ENCODE measurements around the gene C2.

C2 gene

GRCh38 chr6:31948753-31949413, 21.4 kb downstream of the C2 start:
- FAIRE-seq, result no peak
- TF ChIP-seq POLR2AphosphoS5 (IDR thresholded peaks at IDR 0.05; ENCODE audit: low read depth, low read length) (no peak), TAF1 (IDR thresholded peaks at IDR 0.05; ENCODE audit: borderline replicate concordance, low read depth, low read length) (no peak), POLR2A (IDR thresholded peaks at IDR 0.05; ENCODE audit: low read depth, low read length) (0 out of 2 replicates have a peak, but pooled peaks have one; percentile 32)
- DNase-seq (ENCODE audit: insufficient read length), result no peak

- no peak for TF ChIP-seq TAF1 (IDR thresholded peaks at IDR 0.05; ENCODE audit: borderline replicate concordance, low read depth, low read length)
- DNase-seq (ENCODE audit: insufficient read length) (no peak), FAIRE-seq (no peak)
Measured at GRCh38 chr6:31949926-31950548, 22.5 kb downstream of the C2 start.

GRCh38 chr6:31952140-31952805, 24.8 kb downstream of the C2 start:
- FAIRE-seq (no peak), DNase-seq (ENCODE audit: insufficient read length) (no peak)
- no peak for TF ChIP-seq TAF1 (IDR thresholded peaks at IDR 0.05; ENCODE audit: borderline replicate concordance, low read depth, low read length)
- TF ChIP-seq POLR2A (IDR thresholded peaks at IDR 0.05; ENCODE audit: low read depth, low read length), result no peak
- no peak for TF ChIP-seq POLR2AphosphoS5 (IDR thresholded peaks at IDR 0.05; ENCODE audit: low read depth, low read length)

- TF ChIP-seq TAF1 (IDR thresholded peaks at IDR 0.05; ENCODE audit: borderline replicate concordance, low read depth, low read length), result no peak
- TF ChIP-seq POLR2A (IDR thresholded peaks at IDR 0.05; ENCODE audit: low read depth, low read length), result no peak
- no peak for TF ChIP-seq POLR2AphosphoS5 (IDR thresholded peaks at IDR 0.05; ENCODE audit: low read depth, low read length)
- no peak for FAIRE-seq
- no peak for DNase-seq (ENCODE audit: insufficient read length)
Measured at GRCh38 chr6:31952890-31953289, 25.4 kb downstream of the C2 start.

GRCh38 chr6:31954511-31954910, 27.0 kb downstream of the C2 start:
- FAIRE-seq (no peak), DNase-seq (ENCODE audit: insufficient read length) (no peak)
- no peak for TF ChIP-seq TAF1 (IDR thresholded peaks at IDR 0.05; ENCODE audit: borderline replicate concordance, low read depth, low read length)
- no peak for TF ChIP-seq POLR2A (IDR thresholded peaks at IDR 0.05; ENCODE audit: low read depth, low read length)
- TF ChIP-seq POLR2AphosphoS5 (IDR thresholded peaks at IDR 0.05; ENCODE audit: low read depth, low read length), result no peak

GRCh38 chr6:31956796-31957195, 29.3 kb downstream of the C2 start:
- TF ChIP-seq POLR2AphosphoS5 (IDR thresholded peaks at IDR 0.05; ENCODE audit: low read depth, low read length), result no peak
- TF ChIP-seq TAF1 (IDR thresholded peaks at IDR 0.05; ENCODE audit: borderline replicate concordance, low read depth, low read length), result no peak
- TF ChIP-seq POLR2A (IDR thresholded peaks at IDR 0.05; ENCODE audit: low read depth, low read length), result no peak
- DNase-seq (ENCODE audit: insufficient read length) (no peak), FAIRE-seq (no peak)

GRCh38 chr6:31958412-31958740, 30.9 kb downstream of the C2 start:
- no peak for FAIRE-seq
- TF ChIP-seq TAF1 (IDR thresholded peaks at IDR 0.05; ENCODE audit: borderline replicate concordance, low read depth, low read length) (no peak), POLR2AphosphoS5 (IDR thresholded peaks at IDR 0.05; ENCODE audit: low read depth, low read length) (no peak)

GRCh38 chr6:31958741-31959739, 31.5 kb downstream of the C2 start, which contains the start of the genes NELFE and SKIC2:
TSS of gene NELFE (minus strand) at chr6:31958971. CDS start at chr6:31958446, 525 bp downstream.
TSS of gene SKIC2 (plus strand) at chr6:31959175. CDS start at chr6:31959193, 18 bp downstream.
- TF ChIP-seq POLR2A (IDR thresholded peaks at IDR 0.05; ENCODE audit: low read depth, low read length) (peak; percentile 88), TAF1 (IDR thresholded peaks at IDR 0.05; ENCODE audit: borderline replicate concordance, low read depth, low read length) (peak; percentile 98), POLR2AphosphoS5 (IDR thresholded peaks at IDR 0.05; ENCODE audit: low read depth, low read length) (peak; percentile 88)
- FAIRE-seq (peak; percentile 94), DNase-seq (ENCODE audit: insufficient read length) (peak; percentile 100)

More at GRCh38 chr6:31958412-31958740, 30.9 kb downstream of the C2 start:
- DNase-seq (ENCODE audit: insufficient read length), result no peak

GRCh38 chr6:31961616-31962015, 34.1 kb downstream of the C2 start:
- TF ChIP-seq POLR2A (IDR thresholded peaks at IDR 0.05; ENCODE audit: low read depth, low read length) (no peak), TAF1 (IDR thresholded peaks at IDR 0.05; ENCODE audit: borderline replicate concordance, low read depth, low read length) (no peak), POLR2AphosphoS5 (IDR thresholded peaks at IDR 0.05; ENCODE audit: low read depth, low read length) (no peak)
- no peak for DNase-seq (ENCODE audit: insufficient read length)
- FAIRE-seq, result no peak

GRCh38 chr6:31963921-31964320, 36.4 kb downstream of the C2 start:
- no peak for DNase-seq (ENCODE audit: insufficient read length)
- TF ChIP-seq TAF1 (IDR thresholded peaks at IDR 0.05; ENCODE audit: borderline replicate concordance, low read depth, low read length) (0 out of 2 replicates have a peak, but pooled peaks have one; percentile 19), POLR2AphosphoS5 (IDR thresholded peaks at IDR 0.05; ENCODE audit: low read depth, low read length) (no peak)
- no peak for FAIRE-seq

GRCh38 chr6:31965700-31966099, 38.2 kb downstream of the C2 start:
- DNase-seq (ENCODE audit: insufficient read length) (no peak), FAIRE-seq (no peak)
- TF ChIP-seq POLR2AphosphoS5 (IDR thresholded peaks at IDR 0.05; ENCODE audit: low read depth, low read length) (no peak), TAF1 (IDR thresholded peaks at IDR 0.05; ENCODE audit: borderline replicate concordance, low read depth, low read length) (no peak), POLR2A (IDR thresholded peaks at IDR 0.05; ENCODE audit: low read depth, low read length) (no peak)

Data from GM12892 (cell line).